ENCODE measurements around the gene YARS1.
A peak's percentile ranks its signal among the peaks of the same experiment; 100 is the strongest.

Gene YARS1

DNA sequence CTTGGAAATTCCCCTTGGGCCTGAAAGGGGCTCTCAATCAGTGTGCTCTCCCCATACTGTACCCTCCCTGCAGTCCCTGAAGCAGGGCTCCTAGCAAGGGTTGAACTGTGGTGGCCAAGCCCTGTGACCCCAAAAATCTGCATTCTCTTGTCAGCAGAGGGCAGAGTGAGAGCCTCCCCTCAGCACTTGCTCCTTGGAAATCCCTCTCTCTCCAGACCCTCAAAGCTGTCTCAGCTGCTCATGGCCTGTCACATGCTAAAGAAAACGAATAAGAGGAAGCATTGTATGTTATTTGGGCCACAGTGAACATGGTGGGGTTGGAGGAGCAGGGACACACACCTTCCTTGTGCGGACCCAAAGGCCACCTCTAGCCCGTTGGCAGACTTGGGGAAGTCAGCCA is 67.4 kb downstream of the YARS1 start:
- H3K4me1 ChIP-seq (ENCODE audit: insufficient read depth, low read length): peaks cover 3% of the 10 kb centered on the region; the same call in 1 of the 2 replicates
- H3K4me3 ChIP-seq (ENCODE audit: low read length): no peak overlapping the region
- H3K9ac ChIP-seq (ENCODE audit: low read depth, low read length): no peak overlapping the region
- no peaks in the 10 kb centered on the region for H3K9me3 ChIP-seq (ENCODE audit: insufficient read depth, low read depth, low read length)
- WGBS: 91% methylated on average over 3 of the region's 3 CpGs
- H3K27ac ChIP-seq (ENCODE audit: low read depth, low read length): no peak overlapping the region
- H3K36me3 ChIP-seq (ENCODE audit: insufficient read depth, low read length): no peaks in the 10 kb centered on the region
- no peaks in the 10 kb centered on the region for H3K27me3 ChIP-seq (ENCODE audit: insufficient read depth, low read length)

DNA sequence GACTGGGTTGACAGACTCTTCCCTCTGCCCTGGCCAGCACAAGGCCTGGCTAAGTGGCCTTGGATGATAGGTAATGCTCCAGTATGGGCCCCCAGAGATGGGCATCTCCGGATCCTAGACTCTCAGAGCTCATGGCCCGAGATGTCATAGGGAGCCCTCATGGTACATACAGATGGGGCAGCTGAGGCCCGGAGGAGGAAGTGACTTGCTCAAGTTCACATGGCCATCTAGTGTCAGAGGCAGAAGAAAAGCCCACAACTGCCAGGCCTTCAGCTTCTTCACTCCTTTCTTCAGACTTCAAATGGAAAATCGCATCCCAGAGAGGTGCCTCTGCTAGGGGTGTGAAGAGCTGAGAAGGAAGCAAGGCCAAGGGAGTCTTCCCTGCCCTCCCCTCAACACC is 67.8 kb downstream of the YARS1 start:
- H3K27me3 ChIP-seq (ENCODE audit: insufficient read depth, low read length): no peaks in the 10 kb centered on the region
- peaks cover 3% of the 10 kb centered on the region; the same call in 1 of the 2 replicates for H3K4me1 ChIP-seq (ENCODE audit: insufficient read depth, low read length)
- H3K36me3 ChIP-seq (ENCODE audit: insufficient read depth, low read length): no peaks in the 10 kb centered on the region
- H3K4me3 ChIP-seq (ENCODE audit: low read length): no peak overlapping the region
- H3K9me3 ChIP-seq (ENCODE audit: insufficient read depth, low read depth, low read length): no peaks in the 10 kb centered on the region
- no peak overlapping the region for H3K9ac ChIP-seq (ENCODE audit: low read depth, low read length)
- no peak overlapping the region for H3K27ac ChIP-seq (ENCODE audit: low read depth, low read length)
- WGBS: 90% methylated on average over 4 of the region's 4 CpGs

- peaks cover 3% of the 10 kb centered on the region for H3K4me1 ChIP-seq (ENCODE audit: insufficient read depth, low read length)
- no peaks in the 10 kb centered on the region for H3K36me3 ChIP-seq (ENCODE audit: insufficient read depth, low read length)
- H3K27me3 ChIP-seq (ENCODE audit: insufficient read depth, low read length): no peaks in the 10 kb centered on the region
- H3K27ac ChIP-seq (ENCODE audit: low read depth, low read length): no peak overlapping the region
- WGBS: 83% methylated on average over 7 of the region's 8 CpGs
- no peak overlapping the region for H3K4me3 ChIP-seq (ENCODE audit: low read length)
- H3K9ac ChIP-seq (ENCODE audit: low read depth, low read length): no peak overlapping the region
- no peaks in the 10 kb centered on the region for H3K9me3 ChIP-seq (ENCODE audit: insufficient read depth, low read depth, low read length)
Measured at GRCh38 chr1:32748926-32749325, 68.2 kb downstream of the YARS1 start.

- no peak overlapping the region for H3K27ac ChIP-seq (ENCODE audit: low read depth, low read length)
- H3K4me1 ChIP-seq (ENCODE audit: insufficient read depth, low read length): peaks cover 6% of the 10 kb centered on the region
- H3K36me3 ChIP-seq (ENCODE audit: insufficient read depth, low read length): no peaks in the 10 kb centered on the region
- H3K4me3 ChIP-seq (ENCODE audit: low read length): no peak overlapping the region
- no peaks in the 10 kb centered on the region for H3K9me3 ChIP-seq (ENCODE audit: insufficient read depth, low read depth, low read length)
- H3K27me3 ChIP-seq (ENCODE audit: insufficient read depth, low read length): no peaks in the 10 kb centered on the region
- 90% methylated on average over 4 of the region's 4 CpGs for WGBS
- H3K9ac ChIP-seq (ENCODE audit: low read depth, low read length): no peak overlapping the region
Measured at GRCh38 chr1:32748348-32748747, 68.8 kb downstream of the YARS1 start.

DNA sequence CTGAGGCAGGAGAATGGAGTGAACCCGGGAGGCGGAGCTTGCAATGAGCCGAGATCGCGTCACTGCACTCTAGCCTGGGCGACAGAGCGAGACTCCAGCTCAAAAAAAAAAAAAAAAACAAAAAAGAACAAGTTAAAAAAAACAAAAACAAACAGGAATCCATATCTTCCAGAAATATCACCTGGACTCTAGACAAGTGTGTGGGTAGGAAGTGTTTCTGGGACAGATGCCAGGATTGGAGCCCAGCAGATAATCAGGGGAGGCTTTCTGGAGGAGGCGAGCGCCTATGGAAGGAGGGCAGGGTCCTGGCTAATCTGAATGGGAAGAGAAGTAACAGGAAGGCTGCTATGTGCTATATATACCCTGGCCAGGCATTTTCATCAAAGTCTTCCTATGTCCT is 71.0 kb downstream of the YARS1 start:
- 87% methylated on average over 7 of the region's 9 CpGs for WGBS
- no peak overlapping the region for H3K4me3 ChIP-seq (ENCODE audit: low read length)
- H3K4me1 ChIP-seq (ENCODE audit: insufficient read depth, low read length): peaks cover 17% of the 10 kb centered on the region; the same call in 1 of the 2 replicates
- H3K9ac ChIP-seq (ENCODE audit: low read depth, low read length): no peak overlapping the region
- H3K9me3 ChIP-seq (ENCODE audit: insufficient read depth, low read depth, low read length): no peaks in the 10 kb centered on the region
- no peak overlapping the region for H3K27ac ChIP-seq (ENCODE audit: low read depth, low read length)
- no peaks in the 10 kb centered on the region for H3K36me3 ChIP-seq (ENCODE audit: insufficient read depth, low read length)
- H3K27me3 ChIP-seq (ENCODE audit: insufficient read depth, low read length): peaks cover 3% of the 10 kb centered on the region; the same call in 1 of the 2 replicates

- Histone ChIP-seq H3K9me3 (ENCODE audit: insufficient read depth, low read depth, low read length) (no peaks in the 10 kb centered on the region), H3K9ac (ENCODE audit: low read depth, low read length) (no peak overlapping the region), H3K4me1 (ENCODE audit: insufficient read depth, low read length) (peaks cover 24% of the 10 kb centered on the region), H3K27me3 (ENCODE audit: insufficient read depth, low read length) (peaks cover 14% of the 10 kb centered on the region), H3K27ac (ENCODE audit: low read depth, low read length) (no peak overlapping the region), H3K36me3 (ENCODE audit: insufficient read depth, low read length) (no peaks in the 10 kb centered on the region), H3K4me3 (ENCODE audit: low read length) (no peak overlapping the region)
Measured at GRCh38 chr1:32744071-32744425, 73.1 kb downstream of the YARS1 start.

DNA sequence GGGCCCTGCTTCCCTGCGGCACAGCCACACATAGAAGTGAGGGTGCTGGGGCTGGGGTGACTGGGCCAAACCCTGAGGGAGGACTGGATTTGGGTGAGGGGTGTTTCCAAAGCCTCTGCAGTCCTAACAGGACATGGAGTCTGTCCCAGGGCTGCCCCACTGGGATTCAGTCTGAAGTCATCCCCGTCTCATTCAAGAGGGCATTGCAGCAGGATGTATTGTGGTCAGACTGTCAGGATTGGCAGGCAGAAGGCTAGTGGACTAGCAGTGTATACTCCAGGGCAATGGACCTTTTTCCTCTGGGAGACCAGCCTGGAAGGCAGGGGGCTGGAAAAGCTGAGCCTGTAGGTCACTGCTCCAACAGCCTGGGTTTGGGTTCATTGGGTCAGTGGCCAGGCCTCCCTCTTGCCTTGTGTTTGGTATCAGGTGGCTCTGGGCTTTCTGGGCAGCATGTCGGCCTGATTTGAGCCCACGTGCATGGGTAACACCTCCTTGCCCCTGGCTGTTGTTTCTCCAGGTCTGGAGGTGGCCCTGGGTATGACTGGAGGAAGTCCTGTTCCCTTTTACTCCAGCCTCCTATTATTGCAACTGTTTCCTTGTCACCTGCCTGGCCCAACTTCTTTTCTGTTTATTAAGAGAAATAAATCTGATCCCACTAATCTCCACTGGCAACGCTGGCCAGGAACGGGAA is 73.6 kb downstream of the YARS1 start:
- Histone ChIP-seq H3K4me1 (ENCODE audit: insufficient read depth, low read length) (peaks cover 24% of the 10 kb centered on the region), H3K9ac (ENCODE audit: low read depth, low read length) (no peak overlapping the region), H3K36me3 (ENCODE audit: insufficient read depth, low read length) (no peaks in the 10 kb centered on the region), H3K4me3 (ENCODE audit: low read length) (0 out of 2 replicates have a peak overlapping the region, but pooled peaks have one; percentile 57), H3K27me3 (ENCODE audit: insufficient read depth, low read length) (peaks cover 14% of the 10 kb centered on the region), H3K9me3 (ENCODE audit: insufficient read depth, low read depth, low read length) (no peaks in the 10 kb centered on the region), H3K27ac (ENCODE audit: low read depth, low read length) (no peak overlapping the region)
- WGBS: 49% methylated on average over 6 of the region's 6 CpGs

- WGBS: 42% methylated on average over 4 of the region's 4 CpGs
- peaks cover 24% of the 10 kb centered on the region for H3K4me1 ChIP-seq (ENCODE audit: insufficient read depth, low read length)
- no peak overlapping the region; the same call in 1 of the 2 replicates for H3K27ac ChIP-seq (ENCODE audit: low read depth, low read length)
- H3K27me3 ChIP-seq (ENCODE audit: insufficient read depth, low read length): peaks cover 14% of the 10 kb centered on the region
- H3K4me3 ChIP-seq (ENCODE audit: low read length): peak overlapping the region; percentile 57; the same call in 1 of the 2 replicates
- H3K9me3 ChIP-seq (ENCODE audit: insufficient read depth, low read depth, low read length): no peaks in the 10 kb centered on the region
- H3K9ac ChIP-seq (ENCODE audit: low read depth, low read length): no peak overlapping the region
- no peaks in the 10 kb centered on the region for H3K36me3 ChIP-seq (ENCODE audit: insufficient read depth, low read length)
Measured at GRCh38 chr1:32742956-32743355, 74.2 kb downstream of the YARS1 start.

GRCh38 chr1:32742199-32742947 is 74.8 kb downstream of the YARS1 start:
- Histone ChIP-seq H3K27ac (ENCODE audit: low read depth, low read length) (peak overlapping the region; percentile 57), H3K4me1 (ENCODE audit: insufficient read depth, low read length) (peaks cover 29% of the 10 kb centered on the region), H3K36me3 (ENCODE audit: insufficient read depth, low read length) (no peaks in the 10 kb centered on the region), H3K9ac (ENCODE audit: low read depth, low read length) (peak overlapping the region; percentile 72), H3K27me3 (ENCODE audit: insufficient read depth, low read length) (peaks cover 14% of the 10 kb centered on the region), H3K9me3 (ENCODE audit: insufficient read depth, low read depth, low read length) (no peaks in the 10 kb centered on the region), H3K4me3 (ENCODE audit: low read length) (peak overlapping the region; percentile 57)
- 4% methylated on average over 28 of the region's 28 CpGs for WGBS

DNA sequence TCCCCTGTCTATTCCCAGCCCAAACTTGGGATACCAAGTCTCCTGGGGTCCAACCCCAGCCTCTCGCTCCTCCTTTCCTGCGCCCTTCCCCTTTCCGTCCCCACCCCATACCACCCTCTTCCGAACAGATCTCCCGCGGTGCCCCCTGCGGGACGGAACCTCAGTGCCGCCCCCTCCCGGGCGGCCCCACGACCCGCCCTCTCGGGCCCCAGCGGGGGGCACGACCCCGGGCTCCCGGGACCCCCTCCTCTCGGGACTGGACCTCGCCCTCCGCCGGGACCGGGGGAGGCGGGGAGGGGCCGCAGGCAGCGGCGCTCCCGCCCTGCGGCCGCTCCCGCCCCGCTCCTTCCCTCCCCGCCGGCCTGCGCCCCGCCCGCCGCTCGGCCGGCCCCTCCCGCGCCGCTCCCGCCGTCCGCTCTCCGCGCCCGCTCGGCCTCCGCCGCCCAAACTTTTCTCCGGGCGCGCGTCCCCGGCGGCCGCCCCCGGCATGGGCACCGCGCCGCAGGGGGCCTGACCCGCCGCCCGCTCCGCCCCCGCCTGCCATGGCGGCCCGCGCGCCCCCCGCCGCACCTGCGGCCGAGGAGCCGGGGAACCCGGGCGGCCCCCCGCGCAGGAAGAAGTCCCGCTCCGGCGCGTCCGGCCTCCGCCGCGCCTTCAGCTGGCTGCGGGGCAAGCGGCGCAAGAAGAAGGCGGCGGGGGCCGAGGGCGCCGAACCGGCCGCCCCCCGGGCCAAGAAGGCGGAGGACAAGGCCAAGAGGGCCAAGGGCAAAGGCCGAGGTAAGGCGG is 75.6 kb downstream of the YARS1 start:
- peaks cover 14% of the 10 kb centered on the region for H3K27me3 ChIP-seq (ENCODE audit: insufficient read depth, low read length)
- peak overlapping the region; percentile 57 for H3K27ac ChIP-seq (ENCODE audit: low read depth, low read length)
- H3K9me3 ChIP-seq (ENCODE audit: insufficient read depth, low read depth, low read length): no peaks in the 10 kb centered on the region
- H3K36me3 ChIP-seq (ENCODE audit: insufficient read depth, low read length): no peaks in the 10 kb centered on the region
- under 1% methylated on average over 103 of the region's 103 CpGs for WGBS
- peak overlapping the region; percentile 72 for H3K9ac ChIP-seq (ENCODE audit: low read depth, low read length)
- peaks cover 34% of the 10 kb centered on the region for H3K4me1 ChIP-seq (ENCODE audit: insufficient read depth, low read length)
- H3K4me3 ChIP-seq (ENCODE audit: low read length): peak overlapping the region; percentile 57

GRCh38 chr1:32741059-32741412 is 76.1 kb downstream of the YARS1 start:
- no peaks in the 10 kb centered on the region for H3K9me3 ChIP-seq (ENCODE audit: insufficient read depth, low read depth, low read length)
- WGBS: 51% methylated on average over 10 of the region's 10 CpGs
- H3K9ac ChIP-seq (ENCODE audit: low read depth, low read length): peak overlapping the region; percentile 42; the same call in 1 of the 2 replicates
- peak overlapping the region; percentile 38; the same call in 1 of the 2 replicates for H3K27ac ChIP-seq (ENCODE audit: low read depth, low read length)
- no peaks in the 10 kb centered on the region for H3K36me3 ChIP-seq (ENCODE audit: insufficient read depth, low read length)
- H3K4me1 ChIP-seq (ENCODE audit: insufficient read depth, low read length): peaks cover 37% of the 10 kb centered on the region
- peak overlapping the region; percentile 57 for H3K4me3 ChIP-seq (ENCODE audit: low read length)
- peaks cover 14% of the 10 kb centered on the region for H3K27me3 ChIP-seq (ENCODE audit: insufficient read depth, low read length)

All from HUES64 (cell line).